CD14-positive monocyte (primary cell): ENCODE data around the gene ABTB2. TPM values are rescaled to one million over a fixed set of nuclear protein-coding genes. Genes with fewer than 3 reads are reported as not detected.

ENCODE experiments used
- DNase-seq, 3 donors: peaks; one replicate each; pipeline ENCODE4 v3.0.0-alpha.2; 2011 to 2022
- H2AFZ ChIP-seq: 2 replicates; pipeline ENCODE4 v1.6.0; 2012; ENCODE audit warnings: mild to moderate bottlenecking, low read depth, low read length, inconsistent platforms; ENCODE audit not compliant: insufficient read depth, poor library complexity, severe bottlenecking
- H3K27ac ChIP-seq, 2 donors: 1 replicate in 1 of 2; 2 replicates in 1 of 2; pipeline ENCODE4 v1.5.1; 2012 to 2013; ENCODE audit warnings: low read length in 2 of 2, control low read depth in 1 of 2, inconsistent platforms in 1 of 2, low read depth in 1 of 2, mild to moderate bottlenecking in 1 of 2
- H3K27me3 ChIP-seq, 2 donors: one replicate each; pipeline versions ENCODE4 v1.6.0 to v1.6.1; 2011 to 2013; ENCODE audit warnings: low read length in 2 of 2; ENCODE audit not compliant: control insufficient read depth in 2 of 2, insufficient read depth in 2 of 2
- H3K36me3 ChIP-seq, 2 donors: replicated peaks in 1 of 2; 1 replicate in 1 of 2; 2 replicates in 1 of 2; pipeline versions ENCODE4 v1.5.1 to v1.6.1; 2012 to 2013; ENCODE audit warnings: low read length in 2 of 2, control low read depth in 1 of 2, inconsistent platforms in 1 of 2, mild to moderate bottlenecking in 1 of 2; ENCODE audit not compliant: insufficient read depth in 2 of 2, control insufficient read depth in 1 of 2
- H3K4me1 ChIP-seq, 2 donors: 1 replicate in 1 of 2; 2 replicates in 1 of 2; pipeline versions ENCODE4 v1.5.1 to v1.6.1; 2012 to 2013; ENCODE audit warnings: low read length in 2 of 2, control low read depth in 1 of 2, inconsistent platforms in 1 of 2, mild to moderate bottlenecking in 1 of 2, moderate library complexity in 1 of 2; ENCODE audit not compliant: insufficient read depth in 2 of 2, control insufficient read depth in 1 of 2
- H3K4me2 ChIP-seq: replicated peaks from 2 replicates; pipeline ENCODE3; 2012; ENCODE audit warnings: low read length, moderate library complexity, mild to moderate bottlenecking; ENCODE audit not compliant: poor library complexity, severe bottlenecking; ENCODE audit errors: extremely low read depth
- H3K4me3 ChIP-seq, 3 experiments: fragments of 200-600 bp in 1 of 3; sonication (generic) in 1 of 3; replicated peaks in 1 of 3; 1 replicate in 2 of 3; 2 replicates in 1 of 3; pipeline ENCODE4 v1.5.1; 2011 to 2013; ENCODE audit warnings: low read length in 3 of 3, mild to moderate bottlenecking in 3 of 3, control low read depth in 2 of 3, low read depth in 2 of 3, inconsistent platforms in 1 of 3, moderate library complexity in 1 of 3
- H3K79me2 ChIP-seq: 2 replicates; pipeline ENCODE4 v1.6.0; 2012; ENCODE audit warnings: mild to moderate bottlenecking, control low read depth, inconsistent platforms, low read length, moderate library complexity; ENCODE audit not compliant: insufficient read depth
- H3K9ac ChIP-seq: 2 replicates; pipeline ENCODE4 v1.6.0; 2017; ENCODE audit warnings: low read length, mild to moderate bottlenecking; ENCODE audit not compliant: insufficient read depth, poor library complexity, severe bottlenecking
- H3K9me3 ChIP-seq, 2 donors: replicated peaks in 1 of 2; 1 replicate in 1 of 2; 2 replicates in 1 of 2; pipeline versions ENCODE4 v1.5.1 to v1.6.1; 2012 to 2013; ENCODE audit warnings: low read length in 2 of 2, control low read depth in 1 of 2; ENCODE audit not compliant: control insufficient read depth in 1 of 2, insufficient read depth in 1 of 2
- H4K20me1 ChIP-seq: 2 replicates; pipeline ENCODE4 v1.6.0; 2012; ENCODE audit warnings: mild to moderate bottlenecking, low read length, control low read depth, moderate library complexity; ENCODE audit not compliant: insufficient read depth
- H3K27ac Mint-ChIP-seq, 7 donors: one replicate each; pipeline ENCODE4 v1.8.0; 2020; ENCODE audit warnings: mild to moderate bottlenecking in 7 of 7, mixed read lengths in 7 of 7, moderate library complexity in 6 of 7, inconsistent platforms in 2 of 7
- H3K27me3 Mint-ChIP-seq, 3 donors: one replicate each; pipeline ENCODE4 v1.8.0; 2021 to 2022; ENCODE audit warnings: low read depth in 3 of 3, mild to moderate bottlenecking in 3 of 3, mixed read lengths in 3 of 3, moderate library complexity in 3 of 3, inconsistent platforms in 1 of 3
- H3K36me3 Mint-ChIP-seq, 2 donors: one replicate each; pipeline ENCODE4 v1.8.0; 2020; ENCODE audit warnings: mixed read lengths in 2 of 2, inconsistent platforms in 1 of 2, mild to moderate bottlenecking in 1 of 2
- H3K4me1 Mint-ChIP-seq: one replicate; pipeline ENCODE4 v1.8.0; 2020; ENCODE audit warnings: mild to moderate bottlenecking, mixed read lengths
- H3K4me3 Mint-ChIP-seq, 2 donors: one replicate each; pipeline ENCODE4 v1.8.0; 2020; ENCODE audit warnings: mild to moderate bottlenecking in 2 of 2, mixed read lengths in 2 of 2, moderate library complexity in 1 of 2
- H3K9me3 Mint-ChIP-seq, 7 donors: one replicate each; pipeline ENCODE4 v1.8.0; 2020 to 2022; ENCODE audit warnings: mixed read lengths in 7 of 7, mild to moderate bottlenecking in 6 of 7, moderate library complexity in 6 of 7, inconsistent platforms in 2 of 7
- CTCF ChIP-seq: fragments of 200-600 bp; IDR thresholded peaks from one replicate; pipeline ENCODE4 v1.8.0; 2022; ENCODE audit warnings: antibody characterized with exemption, mild to moderate bottlenecking
- WGBS: methylation state at CpG from one replicate; pipeline ENCODE4 v1.1.5; 2013; ENCODE audit warnings: missing lambda C conversion rate; ENCODE audit not compliant: insufficient coverage; 5-methylcytosine and 5-hydroxymethylcytosine counted together
- intact Hi-C, 2 donors: fragments of 100-400 bp; cut with micrococcal nuclease; formaldehyde crosslinking; loops; one replicate each; pipeline versions ENCODE4 v1.15.0 to v1.15.1; 2023
- polyA plus RNA-seq, 3 donors: library from polyadenylated mRNA; depleted of rRNA in 1 of 3; unstranded in 2 of 3; stranded (reverse) in 1 of 3; fragments of 300-500 nt in 2 of 3; fragments of >200 nt in 1 of 3; fragmentation: Illumina TruSeq in 2 of 3; gene quantifications; 1 replicate in 2 of 3; 2 replicates in 1 of 3; pipeline ENCODE4 v1.2.3, GENCODE V29; 2012 to 2021

The ABTB2 gene
- polyA plus RNA-seq, 3 donors, result 0.25 to 1.7 (median 0.26) TPM

GRCh38 chr11:34205326-34206035 lies 152.3 kb downstream of the ABTB2 start:
- Histone ChIP-seq H2AFZ (no peak overlapping the region), H3K36me3 (no peaks in the 10 kb centered on the region), H3K9me3 (no peaks in the 10 kb centered on the region), H3K27me3 (no peaks in the 10 kb centered on the region), H3K9ac (no peak overlapping the region), H3K79me2 (no peaks in the 10 kb centered on the region), H3K4me1 (peaks cover 41 to 46% of the 10 kb centered on the region in 2 donors), H3K27ac (no peak overlapping the region), H3K4me3 (no peak overlapping the region), H3K4me2 (no peak overlapping the region), H4K20me1 (no peaks in the 10 kb centered on the region)
- 67% methylated on average over 3 of the region's 4 CpGs for WGBS
- no peak overlapping the region for H3K27ac Mint-ChIP-seq
- H3K36me3 Mint-ChIP-seq, result peaks cover 3 to 4% of the 10 kb centered on the region in 2 donors
- no peak overlapping the region for H3K4me3 Mint-ChIP-seq
- TF ChIP-seq CTCF, result no peak
- intact Hi-C loops, result no loop called here
- peaks cover 46% of the 10 kb centered on the region for H3K4me1 Mint-ChIP-seq
- peaks cover 0 to 2% (median 0%) of the 10 kb centered on the region in 3 donors for H3K27me3 Mint-ChIP-seq
- no peaks in the 10 kb centered on the region for H3K9me3 Mint-ChIP-seq
- no peak for DNase-seq

DNA sequence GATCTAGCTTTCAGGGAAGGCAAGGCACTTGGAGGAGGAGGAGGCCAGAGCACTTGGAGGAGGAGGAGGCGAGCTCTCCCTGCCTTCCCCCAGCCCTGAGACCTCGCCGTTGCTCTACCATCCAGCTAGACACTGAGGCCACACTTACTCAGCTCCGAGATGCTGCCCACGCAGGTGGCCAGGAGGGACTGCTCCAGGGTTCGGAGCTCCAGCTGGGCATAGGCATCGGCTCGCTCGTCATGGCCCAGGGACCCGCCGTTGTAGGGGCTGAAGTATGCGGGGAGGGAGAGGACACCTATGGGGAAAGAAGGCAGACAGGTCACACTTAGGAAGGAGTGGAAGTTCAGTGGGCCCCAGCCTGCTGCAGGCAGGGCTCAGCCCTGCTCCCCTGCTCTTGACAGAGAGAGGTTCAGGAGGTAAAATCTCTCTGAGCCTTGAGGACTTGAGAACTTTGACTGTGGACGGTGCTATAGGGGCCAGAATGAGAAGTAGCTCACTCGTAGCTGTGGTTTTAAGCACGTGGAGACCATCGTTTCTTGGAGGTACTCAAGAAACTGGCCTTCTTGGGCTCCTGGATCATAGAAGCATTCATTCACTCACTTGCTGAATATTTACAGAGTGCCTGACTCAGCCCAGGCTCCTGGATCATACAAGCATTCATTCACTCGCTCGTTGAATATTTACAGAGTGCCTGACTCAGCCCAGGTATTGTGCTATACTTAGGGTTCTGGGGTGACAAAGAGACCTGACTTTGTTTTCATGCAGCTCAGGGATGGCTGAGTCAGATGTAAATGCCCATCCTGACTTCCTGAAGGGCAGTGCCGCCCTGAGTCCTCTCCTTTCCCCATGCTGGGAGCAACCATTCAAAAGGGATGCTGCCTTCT lies 153.2 kb downstream of the ABTB2 start:
- Histone ChIP-seq H3K27ac (no peak overlapping the region), H3K79me2 (no peaks in the 10 kb centered on the region), H2AFZ (no peak overlapping the region), H4K20me1 (no peaks in the 10 kb centered on the region), H3K27me3 (no peaks in the 10 kb centered on the region), H3K36me3 (no peaks in the 10 kb centered on the region), H3K4me2 (no peak overlapping the region), H3K4me3 (no peak overlapping the region), H3K9me3 (no peaks in the 10 kb centered on the region), H3K9ac (no peak overlapping the region), H3K4me1 (peaks cover 41 to 46% of the 10 kb centered on the region in 2 donors)
- H3K27me3 Mint-ChIP-seq, result peaks cover 0 to 2% (median 2%) of the 10 kb centered on the region in 3 donors
- peak in 1 of 3 donors; percentile 18 for DNase-seq
- no peaks in the 10 kb centered on the region for H3K9me3 Mint-ChIP-seq
- TF ChIP-seq CTCF, result no peak
- intact Hi-C loops, result no loop called here
- no peak overlapping the region for H3K4me3 Mint-ChIP-seq
- peaks cover 3 to 4% of the 10 kb centered on the region in 2 donors for H3K36me3 Mint-ChIP-seq
- WGBS, result 90% methylated on average over 14 of the region's 19 CpGs
- peaks cover 46% of the 10 kb centered on the region for H3K4me1 Mint-ChIP-seq
- peak overlapping the region in 2 of 7 donors; percentile 10 to 23 for H3K27ac Mint-ChIP-seq
